ENCODE data around the gene FOXN4. TPM values are rescaled to one million over a fixed set of nuclear protein-coding genes. Genes with fewer than 3 reads are reported as not detected.

Gene FOXN4
- total and polyA plus RNA-seq, 9 of the 15 experiments (the other 6 are each of a cell fraction or from before 2014, with no cell fraction given) = not detected

- TF ChIP-seq REST (IDR thresholded peaks at IDR 0.05; ENCODE audit: borderline replicate concordance) (no peak), REST (CRISPR knock-in tag; IDR thresholded peaks at IDR 0.05; ENCODE audit: low read depth) (no peak), SAFB2 (IDR thresholded peaks at IDR 0.05; ENCODE audit: borderline replicate concordance, low read depth, low read length, severe bottlenecking) (no peak), PRPF4 (IDR thresholded peaks at IDR 0.05; ENCODE audit: insufficient read depth, low read depth, low read length, poor library complexity, severe bottlenecking) (no peak), GATA2 (CRISPR knock-in tag; IDR thresholded peaks at IDR 0.05) (no peak)
Measured at GRCh38 chr12:109236257-109236656, 72.8 kb downstream of the FOXN4 start (continued).
